ENCODE data around the gene FARS2. TPM values are rescaled to one million over a fixed set of nuclear protein-coding genes. Genes with fewer than 3 reads are reported as not detected.

The FARS2 gene
- total RNA-seq, 1 experiment from 2014 or later: 13.8 TPM

DNA sequence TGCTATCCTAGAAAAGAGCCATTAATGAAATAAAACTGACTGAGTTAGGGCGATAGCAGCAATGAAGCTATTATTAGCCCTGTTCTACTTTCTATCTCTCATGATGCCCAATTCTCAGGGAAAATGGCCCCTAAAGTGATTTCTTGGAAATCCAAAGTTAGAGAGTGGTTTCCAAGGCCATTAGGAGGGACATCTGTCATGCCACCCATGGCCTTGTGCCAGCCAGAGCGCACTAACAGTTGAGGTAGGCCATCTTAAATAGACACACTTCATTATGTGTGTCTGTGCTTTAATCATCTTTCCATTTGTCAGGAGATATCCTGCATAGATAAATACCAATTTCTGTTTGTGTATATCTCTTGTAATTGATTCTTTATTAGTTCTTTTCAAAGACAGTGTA is 483.8 kb downstream of the FARS2 start:
- H3K79me2 ChIP-seq (ENCODE audit: insufficient read depth, low read length): no peaks in the 10 kb centered on the region
- CTCF ChIA-PET: no interaction called here
- H3K4me3 ChIP-seq (replicated peaks in 1 of 2; ENCODE audit: low read depth in 1 of 2, low read length in 2 of 2): no peak overlapping the region
- no peak for DNase-seq (ENCODE audit: low read depth, low spot score)
- no peaks in the 10 kb centered on the region for H3K9me3 ChIP-seq (ENCODE audit: control insufficient read depth in 1 of 2, insufficient read depth in 1 of 2, low read depth in 1 of 2, low read length in 2 of 2)
- no peaks in the 10 kb centered on the region for H3K4me1 ChIP-seq (ENCODE audit: control insufficient read depth in 1 of 2, insufficient read depth in 2 of 2, low read length in 2 of 2)
- no peak overlapping the region for H3K4me2 ChIP-seq (ENCODE audit: low read length)
- RAD21 ChIA-PET (ENCODE audit: low non-redundant PET in 1 of 2, low total read pairs in 2 of 2, uncharacterized antibody in 2 of 2, unreplicated experiment in 2 of 2): no interaction called here
- intact Hi-C loops (cut with micrococcal nuclease): no loop called here
- TF ChIP-seq SIN3A (IDR thresholded peaks at IDR 0.05; ENCODE audit: low read depth) (no peak), SRF (IDR thresholded peaks at IDR 0.05; ENCODE audit: low read depth) (no peak), SP1 (IDR thresholded peaks at IDR 0.05; ENCODE audit: low read depth) (no peak), POLR2AphosphoS5 (IDR thresholded peaks at IDR 0.05; ENCODE audit: low read depth, low read length) (no peak), EGR1 (IDR thresholded peaks at IDR 0.05; ENCODE audit: low read depth) (no peak), EZH2phosphoT487 (IDR thresholded peaks at IDR 0.05; ENCODE audit: borderline replicate concordance) (no peak), POLR2A (IDR thresholded peaks at IDR 0.05; ENCODE audit: borderline replicate concordance, extremely low read depth, insufficient read depth, insufficient read length) (no peak), REST (IDR thresholded peaks at IDR 0.05; ENCODE audit: low read depth) (no peak), ELF1 (IDR thresholded peaks at IDR 0.05; ENCODE audit: borderline replicate concordance, low read depth) (no peak)
- TF ChIP-seq, protein P1, sequence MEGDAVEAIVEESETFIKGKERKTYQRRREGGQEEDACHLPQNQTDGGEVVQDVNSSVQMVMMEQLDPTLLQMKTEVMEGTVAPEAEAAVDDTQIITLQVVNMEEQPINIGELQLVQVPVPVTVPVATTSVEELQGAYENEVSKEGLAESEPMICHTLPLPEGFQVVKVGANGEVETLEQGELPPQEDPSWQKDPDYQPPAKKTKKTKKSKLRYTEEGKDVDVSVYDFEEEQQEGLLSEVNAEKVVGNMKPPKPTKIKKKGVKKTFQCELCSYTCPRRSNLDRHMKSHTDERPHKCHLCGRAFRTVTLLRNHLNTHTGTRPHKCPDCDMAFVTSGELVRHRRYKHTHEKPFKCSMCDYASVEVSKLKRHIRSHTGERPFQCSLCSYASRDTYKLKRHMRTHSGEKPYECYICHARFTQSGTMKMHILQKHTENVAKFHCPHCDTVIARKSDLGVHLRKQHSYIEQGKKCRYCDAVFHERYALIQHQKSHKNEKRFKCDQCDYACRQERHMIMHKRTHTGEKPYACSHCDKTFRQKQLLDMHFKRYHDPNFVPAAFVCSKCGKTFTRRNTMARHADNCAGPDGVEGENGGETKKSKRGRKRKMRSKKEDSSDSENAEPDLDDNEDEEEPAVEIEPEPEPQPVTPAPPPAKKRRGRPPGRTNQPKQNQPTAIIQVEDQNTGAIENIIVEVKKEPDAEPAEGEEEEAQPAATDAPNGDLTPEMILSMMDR (IDR thresholded peaks at IDR 0.05 in 2 of 3, conservative IDR thresholded peaks at IDR 0.05 in 1 of 3; ENCODE audit: borderline replicate concordance in 1 of 3, insufficient read depth in 1 of 3, low read depth in 2 of 3, low read length in 2 of 3): no peak
- TF ChIP-seq, protein P2, sequence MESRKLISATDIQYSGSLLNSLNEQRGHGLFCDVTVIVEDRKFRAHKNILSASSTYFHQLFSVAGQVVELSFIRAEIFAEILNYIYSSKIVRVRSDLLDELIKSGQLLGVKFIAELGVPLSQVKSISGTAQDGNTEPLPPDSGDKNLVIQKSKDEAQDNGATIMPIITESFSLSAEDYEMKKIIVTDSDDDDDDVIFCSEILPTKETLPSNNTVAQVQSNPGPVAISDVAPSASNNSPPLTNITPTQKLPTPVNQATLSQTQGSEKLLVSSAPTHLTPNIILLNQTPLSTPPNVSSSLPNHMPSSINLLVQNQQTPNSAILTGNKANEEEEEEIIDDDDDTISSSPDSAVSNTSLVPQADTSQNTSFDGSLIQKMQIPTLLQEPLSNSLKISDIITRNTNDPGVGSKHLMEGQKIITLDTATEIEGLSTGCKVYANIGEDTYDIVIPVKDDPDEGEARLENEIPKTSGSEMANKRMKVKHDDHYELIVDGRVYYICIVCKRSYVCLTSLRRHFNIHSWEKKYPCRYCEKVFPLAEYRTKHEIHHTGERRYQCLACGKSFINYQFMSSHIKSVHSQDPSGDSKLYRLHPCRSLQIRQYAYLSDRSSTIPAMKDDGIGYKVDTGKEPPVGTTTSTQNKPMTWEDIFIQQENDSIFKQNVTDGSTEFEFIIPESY (IDR thresholded peaks at IDR 0.05; ENCODE audit: extremely low read depth, insufficient replicate concordance, low read length): no peak
- H3K27ac ChIP-seq (ENCODE audit: low read depth, low read length): no peak overlapping the region
- no peaks in the 10 kb centered on the region for H3K27me3 ChIP-seq (ENCODE audit: insufficient read depth, low read length)
- H3K36me3 ChIP-seq (ENCODE audit: control insufficient read depth in 1 of 2, insufficient read depth in 2 of 2, low read length in 2 of 2): no peaks in the 10 kb centered on the region
- POLR2A ChIA-PET: no interaction called here
- ATAC-seq: no peak
- no peaks in the 10 kb centered on the region for H4K20me1 ChIP-seq (ENCODE audit: insufficient read depth)
- BruUV-seq (replicated peaks): no TSS peak
- no peaks in the 10 kb centered on the region for H3K9me2 ChIP-seq (ENCODE audit: insufficient read depth)
- no peak overlapping the region for H3K9ac ChIP-seq (ENCODE audit: low read length)
- H2AFZ ChIP-seq (ENCODE audit: low read depth, low read length, poor library complexity, severe bottlenecking): no peak overlapping the region

Data from HCT116 (cell line).